Putamen (tissue), 1 donor: ENCODE results near the gene ARHGAP8.

ENCODE experiments used
- DNase-seq: peaks from one replicate; pipeline ENCODE4 v3.0.0-alpha.2; 2016; ENCODE audit warnings: low spot score

ARHGAP8 gene

DNA sequence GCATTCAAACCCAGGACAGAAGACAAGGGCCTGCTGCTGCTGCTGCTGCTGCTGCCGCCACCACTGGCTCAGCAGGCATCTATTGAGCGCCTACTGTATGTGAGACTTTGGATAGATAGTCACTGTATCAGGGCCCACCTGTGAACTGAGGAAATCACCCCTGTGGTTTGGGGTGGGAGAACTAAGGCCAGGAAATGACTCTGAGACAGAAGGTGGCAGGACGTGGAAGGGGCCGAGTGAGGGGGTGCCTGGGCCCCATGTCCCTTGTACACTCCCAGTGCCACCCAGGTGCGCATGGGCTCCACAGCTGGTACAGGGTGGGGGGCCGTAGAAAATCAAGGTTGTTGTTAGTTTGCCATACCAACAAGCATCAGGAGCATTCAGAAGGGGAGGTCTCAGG lies 50.6 kb downstream of the ARHGAP8 start:
- no peak for DNase-seq

DNA sequence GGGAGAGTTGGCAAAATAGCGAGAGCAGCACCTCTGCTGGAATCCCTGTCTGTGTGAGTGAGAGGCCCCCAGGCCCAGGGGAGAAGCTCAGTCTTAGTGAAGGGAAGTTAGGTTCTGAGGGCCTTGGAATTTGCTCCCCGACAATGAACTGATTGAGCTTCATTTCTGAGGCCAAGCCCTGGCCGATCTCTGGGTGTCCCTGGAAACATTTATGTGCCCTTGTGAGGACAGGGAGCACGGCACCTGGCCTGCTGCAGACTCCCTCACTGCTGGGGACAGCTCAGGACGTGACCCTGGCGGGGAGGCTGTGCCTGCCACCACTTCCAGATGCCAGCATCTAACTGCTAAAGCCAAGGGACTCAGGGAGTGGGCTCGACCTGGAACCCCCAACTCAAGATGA lies 52.0 kb downstream of the ARHGAP8 start:
- DNase-seq, result no peak

- DNase-seq, result no peak
Measured at GRCh38 chr22:44805711-44806110, 53.3 kb downstream of the ARHGAP8 start.

DNA sequence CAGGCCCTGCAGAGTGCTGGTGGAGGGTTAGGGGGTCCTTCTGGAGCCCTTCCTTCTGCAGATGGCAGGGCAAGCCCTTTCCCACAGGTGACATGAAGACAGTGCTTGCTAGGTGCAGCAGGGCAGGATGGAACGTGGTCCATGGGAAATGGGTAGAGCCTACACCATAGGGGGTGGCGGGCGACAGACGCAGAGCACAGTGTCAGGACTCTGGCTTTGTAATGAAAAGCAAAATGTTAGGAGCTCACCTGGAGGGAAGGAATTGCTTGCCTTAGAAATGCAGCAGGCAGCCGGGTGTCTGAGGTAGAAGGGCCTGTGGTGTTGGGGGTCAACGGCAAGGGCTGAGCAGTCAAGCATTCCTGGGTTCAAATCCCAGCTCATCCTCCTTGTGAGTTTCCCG lies 54.9 kb downstream of the ARHGAP8 start:
- no peak for DNase-seq

DNA sequence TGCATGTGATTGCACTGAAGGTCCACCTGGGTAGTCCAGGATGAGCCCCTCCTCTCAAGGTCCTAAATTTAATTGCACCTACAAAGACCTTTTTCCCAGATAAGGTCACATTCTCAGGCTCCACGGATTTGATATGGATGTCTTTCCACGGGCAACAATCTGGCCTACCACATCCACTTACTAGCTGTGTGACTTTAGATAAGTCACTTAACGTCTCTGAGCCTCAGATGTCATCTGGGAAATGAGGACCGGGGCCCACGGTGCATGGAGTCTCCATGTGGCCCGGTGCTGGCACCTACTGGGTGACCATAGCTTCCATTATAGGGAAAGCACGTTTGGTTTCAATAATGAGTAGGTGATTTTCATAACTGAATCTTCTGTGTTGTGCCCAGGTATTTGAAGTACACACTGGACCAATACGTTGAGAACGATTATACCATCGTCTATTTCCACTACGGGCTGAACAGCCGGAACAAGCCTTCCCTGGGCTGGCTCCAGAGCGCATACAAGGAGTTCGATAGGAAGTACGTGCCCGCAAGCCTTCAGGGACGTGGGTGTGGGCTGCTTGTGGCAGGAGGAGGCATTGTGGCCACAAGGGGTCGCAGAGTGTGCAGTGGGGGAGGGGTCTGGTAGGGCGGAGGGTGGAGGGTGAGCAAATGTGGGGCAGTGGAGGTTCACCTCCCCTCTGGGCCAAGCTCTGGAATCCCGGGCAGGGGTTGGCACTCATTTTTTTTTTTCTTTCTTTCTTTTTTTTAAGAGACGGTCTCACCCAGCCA lies 55.7 kb downstream of the ARHGAP8 start:
- no peak for DNase-seq

DNA sequence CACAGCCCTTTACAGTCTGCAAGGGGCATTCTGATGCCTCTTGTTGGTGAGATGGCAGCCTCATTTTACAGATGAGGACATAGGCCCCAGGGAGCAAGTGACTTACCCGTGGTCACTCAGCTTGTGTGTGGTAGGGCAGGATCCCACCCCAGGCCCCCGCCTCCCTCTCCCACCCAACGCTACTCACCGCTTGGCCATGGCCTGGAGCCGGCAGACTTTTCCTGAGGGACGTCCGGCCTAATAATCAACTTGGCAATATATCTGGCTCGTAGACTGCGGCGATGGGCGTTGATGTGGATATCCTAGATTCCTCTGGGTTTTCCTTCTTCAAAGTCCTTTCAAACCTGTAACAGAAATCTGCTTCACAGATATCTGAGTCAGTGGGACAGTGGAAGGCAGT lies 57.1 kb downstream of the ARHGAP8 start:
- no peak for DNase-seq

GRCh38 chr22:44811141-44811540 lies 58.8 kb downstream of the ARHGAP8 start:
- no peak for DNase-seq

- DNase-seq, result no peak
Measured at GRCh38 chr22:44813416-44813815, 61.0 kb downstream of the ARHGAP8 start.

- no peak for DNase-seq
Measured at GRCh38 chr22:44814266-44815098, 62.1 kb downstream of the ARHGAP8 start.

- no peak for DNase-seq
Measured at GRCh38 chr22:44815099-44816070, 63.0 kb downstream of the ARHGAP8 start.

GRCh38 chr22:44816141-44816540 lies 63.8 kb downstream of the ARHGAP8 start:
- no peak for DNase-seq

DNA sequence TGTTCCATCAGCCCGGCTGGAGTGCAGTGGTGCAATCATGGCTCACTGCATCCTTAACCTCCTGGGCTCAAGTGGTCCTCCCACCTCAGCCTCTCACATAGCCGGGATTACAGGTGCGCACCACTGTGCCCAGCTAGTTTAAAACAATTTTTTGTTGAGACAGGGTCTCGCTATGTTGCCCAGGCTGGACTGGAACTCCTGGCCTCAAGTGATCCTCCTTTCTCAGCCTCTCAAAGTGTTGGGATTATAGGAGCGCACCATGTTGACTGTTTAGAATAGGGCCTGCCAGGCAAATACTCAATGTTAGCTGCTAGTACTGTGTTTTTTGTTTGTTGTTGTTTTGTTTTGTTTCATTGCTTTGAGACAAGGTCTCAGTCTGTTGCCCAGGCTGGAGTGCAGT lies 66.4 kb downstream of the ARHGAP8 start:
- DNase-seq, result no peak

- no peak for DNase-seq
Measured at GRCh38 chr22:44819966-44820631, 67.7 kb downstream of the ARHGAP8 start.

GRCh38 chr22:44821741-44822475 lies 69.5 kb downstream of the ARHGAP8 start:
- no peak for DNase-seq

DNA sequence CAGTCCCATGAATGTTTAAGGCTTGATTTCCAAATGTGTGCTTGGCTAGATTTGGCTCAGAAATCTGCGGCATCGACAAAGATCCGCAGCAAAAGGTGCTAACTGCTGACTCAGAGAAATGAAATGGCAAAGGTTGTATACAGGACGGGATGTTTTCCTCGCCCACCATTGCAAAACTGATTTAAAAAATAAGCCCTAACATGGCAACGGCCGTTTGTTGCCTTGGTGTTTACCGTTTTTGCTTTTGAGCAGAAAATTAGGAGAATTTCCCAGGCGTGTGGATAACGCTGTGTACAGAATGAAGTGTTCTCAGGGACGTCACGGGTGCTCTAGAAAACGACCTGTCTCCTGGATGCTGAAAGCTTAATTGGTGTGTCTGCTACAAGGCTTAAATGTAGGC lies 70.2 kb downstream of the ARHGAP8 start:
- DNase-seq, result no peak

- no peak for DNase-seq
Measured at GRCh38 chr22:44823396-44823795, 71.0 kb downstream of the ARHGAP8 start.

- no peak for DNase-seq
Measured at GRCh38 chr22:44823806-44824205, 71.4 kb downstream of the ARHGAP8 start.

DNA sequence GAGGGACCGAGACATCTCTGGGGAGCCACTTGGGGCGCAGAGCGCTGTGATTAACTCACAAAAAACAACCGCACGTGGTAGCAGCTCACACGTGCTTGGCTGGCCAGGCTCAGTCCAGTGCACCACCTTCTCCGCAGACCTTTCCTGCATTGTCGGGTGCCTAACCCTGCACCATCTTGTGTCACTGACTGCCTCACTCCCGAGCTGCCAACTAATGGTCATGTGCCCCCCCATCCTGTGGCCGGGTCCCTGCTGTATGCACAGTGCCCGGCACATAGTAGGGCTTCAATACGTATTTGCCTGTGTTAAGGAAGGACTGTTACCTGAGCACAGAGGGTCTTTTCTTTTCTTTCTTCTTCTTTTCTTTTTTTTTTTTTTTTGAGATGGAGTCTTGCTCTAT lies 71.9 kb downstream of the ARHGAP8 start:
- DNase-seq, result no peak

- no peak for DNase-seq
Measured at GRCh38 chr22:44825310-44826150, 73.2 kb downstream of the ARHGAP8 start.

DNA sequence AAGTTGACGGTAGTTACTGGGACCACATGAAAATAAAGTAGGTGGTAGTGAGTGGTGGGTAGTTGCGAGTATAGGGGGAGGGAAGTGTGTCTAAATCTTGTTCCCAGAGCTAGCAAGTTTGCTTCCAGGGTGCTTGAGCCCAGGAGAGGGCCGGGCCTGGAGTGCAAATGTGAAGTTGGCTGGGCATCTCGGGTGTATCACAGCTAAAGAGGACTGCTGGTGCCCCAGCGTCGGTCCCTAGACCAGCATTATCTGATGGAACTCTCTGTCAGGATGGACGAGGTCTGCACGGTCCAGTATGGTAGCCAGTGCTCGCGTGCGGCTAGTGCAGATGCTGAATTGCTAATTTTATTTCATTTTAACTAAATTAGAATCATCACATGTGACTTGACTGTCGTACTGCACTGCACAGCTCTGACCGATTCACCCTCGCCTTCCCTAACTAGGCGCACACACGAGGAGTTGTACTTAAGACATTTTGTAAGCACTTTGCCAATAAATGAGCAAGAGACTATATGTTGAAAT lies 75.4 kb downstream of the ARHGAP8 start:
- no peak for DNase-seq
